ENCODE measurements around the gene SPHK2.
"Not testable (repeated sequence)": the region's sequence is repeated elsewhere in the genome, so short reads cannot be mapped to it uniquely, and the experiment has no call there.

DNA sequence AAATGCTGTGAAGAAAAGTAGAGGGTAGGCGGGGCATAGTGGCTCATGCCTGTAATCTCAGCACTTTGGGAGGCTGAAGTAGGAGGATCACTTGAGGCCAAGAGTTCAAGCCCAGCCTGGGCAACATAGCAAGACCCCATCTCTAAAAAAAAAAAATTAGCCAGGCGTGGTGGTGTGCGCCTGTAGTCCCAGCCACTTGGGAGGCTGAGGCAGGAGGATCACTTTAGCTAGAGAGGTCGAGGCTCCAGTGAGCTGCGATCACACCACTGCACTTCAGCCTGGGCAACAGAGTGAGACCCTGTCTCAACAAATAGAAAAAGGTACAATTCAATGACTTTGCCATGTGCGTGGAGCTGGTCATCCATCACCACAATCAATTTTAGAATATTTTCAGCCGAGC, 41.4 kb upstream of the SPHK2 start:
- TF ChIP-seq, protein P1, sequence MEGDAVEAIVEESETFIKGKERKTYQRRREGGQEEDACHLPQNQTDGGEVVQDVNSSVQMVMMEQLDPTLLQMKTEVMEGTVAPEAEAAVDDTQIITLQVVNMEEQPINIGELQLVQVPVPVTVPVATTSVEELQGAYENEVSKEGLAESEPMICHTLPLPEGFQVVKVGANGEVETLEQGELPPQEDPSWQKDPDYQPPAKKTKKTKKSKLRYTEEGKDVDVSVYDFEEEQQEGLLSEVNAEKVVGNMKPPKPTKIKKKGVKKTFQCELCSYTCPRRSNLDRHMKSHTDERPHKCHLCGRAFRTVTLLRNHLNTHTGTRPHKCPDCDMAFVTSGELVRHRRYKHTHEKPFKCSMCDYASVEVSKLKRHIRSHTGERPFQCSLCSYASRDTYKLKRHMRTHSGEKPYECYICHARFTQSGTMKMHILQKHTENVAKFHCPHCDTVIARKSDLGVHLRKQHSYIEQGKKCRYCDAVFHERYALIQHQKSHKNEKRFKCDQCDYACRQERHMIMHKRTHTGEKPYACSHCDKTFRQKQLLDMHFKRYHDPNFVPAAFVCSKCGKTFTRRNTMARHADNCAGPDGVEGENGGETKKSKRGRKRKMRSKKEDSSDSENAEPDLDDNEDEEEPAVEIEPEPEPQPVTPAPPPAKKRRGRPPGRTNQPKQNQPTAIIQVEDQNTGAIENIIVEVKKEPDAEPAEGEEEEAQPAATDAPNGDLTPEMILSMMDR (IDR thresholded peaks at IDR 0.05; ENCODE audit: insufficient read depth, low read length), result not testable (repeated sequence)
- TF ChIP-seq SPI1 (IDR thresholded peaks at IDR 0.05; ENCODE audit: borderline replicate concordance, low read depth); GABPA (IDR thresholded peaks at IDR 0.05; ENCODE audit: low read depth): not testable (repeated sequence)
- TF ChIP-seq, protein P2, sequence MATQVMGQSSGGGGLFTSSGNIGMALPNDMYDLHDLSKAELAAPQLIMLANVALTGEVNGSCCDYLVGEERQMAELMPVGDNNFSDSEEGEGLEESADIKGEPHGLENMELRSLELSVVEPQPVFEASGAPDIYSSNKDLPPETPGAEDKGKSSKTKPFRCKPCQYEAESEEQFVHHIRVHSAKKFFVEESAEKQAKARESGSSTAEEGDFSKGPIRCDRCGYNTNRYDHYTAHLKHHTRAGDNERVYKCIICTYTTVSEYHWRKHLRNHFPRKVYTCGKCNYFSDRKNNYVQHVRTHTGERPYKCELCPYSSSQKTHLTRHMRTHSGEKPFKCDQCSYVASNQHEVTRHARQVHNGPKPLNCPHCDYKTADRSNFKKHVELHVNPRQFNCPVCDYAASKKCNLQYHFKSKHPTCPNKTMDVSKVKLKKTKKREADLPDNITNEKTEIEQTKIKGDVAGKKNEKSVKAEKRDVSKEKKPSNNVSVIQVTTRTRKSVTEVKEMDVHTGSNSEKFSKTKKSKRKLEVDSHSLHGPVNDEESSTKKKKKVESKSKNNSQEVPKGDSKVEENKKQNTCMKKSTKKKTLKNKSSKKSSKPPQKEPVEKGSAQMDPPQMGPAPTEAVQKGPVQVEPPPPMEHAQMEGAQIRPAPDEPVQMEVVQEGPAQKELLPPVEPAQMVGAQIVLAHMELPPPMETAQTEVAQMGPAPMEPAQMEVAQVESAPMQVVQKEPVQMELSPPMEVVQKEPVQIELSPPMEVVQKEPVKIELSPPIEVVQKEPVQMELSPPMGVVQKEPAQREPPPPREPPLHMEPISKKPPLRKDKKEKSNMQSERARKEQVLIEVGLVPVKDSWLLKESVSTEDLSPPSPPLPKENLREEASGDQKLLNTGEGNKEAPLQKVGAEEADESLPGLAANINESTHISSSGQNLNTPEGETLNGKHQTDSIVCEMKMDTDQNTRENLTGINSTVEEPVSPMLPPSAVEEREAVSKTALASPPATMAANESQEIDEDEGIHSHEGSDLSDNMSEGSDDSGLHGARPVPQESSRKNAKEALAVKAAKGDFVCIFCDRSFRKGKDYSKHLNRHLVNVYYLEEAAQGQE (IDR thresholded peaks at IDR 0.05; ENCODE audit: insufficient replicate concordance, low read depth), result not testable (repeated sequence)
